ENCODE data around the gene TBC1D10A. TPM values are rescaled to one million over a fixed set of nuclear protein-coding genes. Genes with fewer than 3 reads are reported as not detected.

The TBC1D10A gene
- total and polyA plus RNA-seq, 11 donors = 4.3 to 10.1 (median 7.1) TPM

DNA sequence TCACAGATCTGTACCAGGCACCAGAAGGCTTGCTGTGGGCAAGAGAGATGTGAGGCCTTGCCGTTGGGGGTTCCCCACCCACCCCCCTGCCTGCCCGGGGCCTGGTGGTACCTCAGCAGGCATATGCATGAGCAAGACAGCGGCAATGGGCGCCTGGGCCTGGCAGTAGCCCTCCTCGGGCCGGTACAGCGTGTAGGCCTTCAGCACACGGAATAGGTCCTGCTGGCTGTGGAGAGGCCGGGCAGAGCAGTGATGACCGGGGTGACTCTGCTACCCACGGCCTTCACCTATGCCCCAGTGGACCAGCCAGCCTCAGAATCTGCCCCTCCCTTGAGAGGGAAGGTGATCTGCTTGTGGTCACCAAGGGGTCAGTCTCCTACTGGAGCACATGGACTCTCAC is 31.9 kb downstream of the TBC1D10A start:
- no peak for ATAC-seq
- 93 to 98% (median 95%) methylated on average over 4 to 11 of the region's 11 CpGs for WGBS, 4 donors
- Histone ChIP-seq H3K4me1 (peaks cover 12 to 47% (median 31%) of the 10 kb centered on the region in 12 donors), H3K36me3 (peaks cover 0 to 86% (median 64%) of the 10 kb centered on the region in 9 donors), H3K27me3 (no peaks in the 10 kb centered on the region), H3K4me3 (no peak overlapping the region), H3K27ac (no peak overlapping the region), H3K9me3 (no peaks in the 10 kb centered on the region)
- TF ChIP-seq CTCF (IDR thresholded peaks at IDR 0.05) (no peak), POLR2A (IDR thresholded peaks at IDR 0.05) (no peak)
- no peak for DNase-seq
- intact Hi-C loops (cut with DNase I) = loop anchor here in 2 of 10 donors (5.0 kb wide), 2 partner anchors 32 to 47 kb away; partner anchors contain the start of gene TBC1D10A (in 1 of the 2)

DNA sequence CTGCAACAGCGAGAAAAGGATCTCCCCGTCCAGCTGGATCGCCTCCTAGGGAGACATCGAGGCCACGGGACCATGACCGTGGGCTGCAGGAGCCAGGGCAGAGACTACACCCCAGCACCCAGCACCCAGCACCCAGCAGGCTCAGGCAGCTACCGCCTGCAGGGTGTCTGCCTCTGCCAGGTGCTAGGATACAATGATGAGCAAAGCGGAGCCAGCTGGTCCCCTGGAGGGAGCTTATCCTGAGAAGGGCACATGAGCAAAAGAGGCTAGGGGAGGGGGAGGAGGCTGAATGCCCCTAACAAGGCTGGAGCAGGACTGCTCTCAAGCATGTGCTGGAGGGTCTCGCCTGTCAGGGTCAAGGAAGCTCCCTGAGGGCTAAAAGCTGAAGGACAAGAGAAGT is 32.7 kb downstream of the TBC1D10A start:
- TF ChIP-seq POLR2A (IDR thresholded peaks at IDR 0.05) (no peak), CTCF (IDR thresholded peaks at IDR 0.05) (no peak)
- Histone ChIP-seq H3K9me3 (no peaks in the 10 kb centered on the region), H3K27ac (no peak overlapping the region), H3K4me1 (peaks cover 12 to 44% (median 32%) of the 10 kb centered on the region in 12 donors), H3K36me3 (peaks cover 0 to 78% (median 57%) of the 10 kb centered on the region in 9 donors), H3K4me3 (no peak overlapping the region), H3K27me3 (no peaks in the 10 kb centered on the region)
- ATAC-seq = no peak
- no peak for DNase-seq
- intact Hi-C loops (cut with DNase I) = loop anchor here in 2 of 10 donors (5.0 kb wide), 2 partner anchors 33 to 48 kb away; partner anchors contain the start of gene TBC1D10A (in 1 of the 2)
- WGBS, 4 donors = 92 to 98% (median 97%) methylated on average over 7 to 9 of the region's 9 CpGs

DNA sequence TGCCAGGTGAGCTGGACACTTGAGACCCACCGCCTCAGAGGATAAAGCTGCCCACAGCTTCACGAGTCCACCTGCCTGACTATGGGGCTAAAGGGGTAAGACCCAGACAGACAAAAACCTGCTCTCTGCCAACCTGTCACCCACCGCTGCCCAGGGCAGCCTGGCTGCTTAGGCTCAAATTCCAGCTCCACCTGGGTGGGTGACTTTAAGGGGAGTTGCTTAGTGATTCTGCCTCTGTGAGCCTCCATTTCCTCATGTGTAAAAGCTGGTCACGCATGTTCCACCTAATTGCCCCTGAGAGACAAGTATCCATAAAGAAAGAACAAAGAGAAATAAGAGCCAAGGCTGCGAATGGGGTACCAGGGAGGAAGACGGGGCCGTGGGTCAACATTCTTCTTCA is 33.7 kb downstream of the TBC1D10A start:
- Histone ChIP-seq H3K9me3 (no peaks in the 10 kb centered on the region), H3K27ac (peak overlapping the region in 2 of 12 donors; percentile 95 to 97), H3K4me1 (peaks cover 12 to 46% (median 34%) of the 10 kb centered on the region in 12 donors), H3K36me3 (peaks cover 0 to 68% (median 54%) of the 10 kb centered on the region in 9 donors), H3K4me3 (no peak overlapping the region), H3K27me3 (no peaks in the 10 kb centered on the region)
- intact Hi-C loops (cut with DNase I) = loop anchor here in 2 of 10 donors (5.0 kb wide), 2 partner anchors 34 to 49 kb away; partner anchors contain the start of gene TBC1D10A (in 1 of the 2)
- DNase-seq (no peak), ATAC-seq (no peak)
- TF ChIP-seq CTCF (IDR thresholded peaks at IDR 0.05) (no peak), POLR2A (IDR thresholded peaks at IDR 0.05) (no peak)
- 92 to 97% (median 93%) methylated on average over 7 of the region's 7 CpGs for WGBS, 4 donors

DNA sequence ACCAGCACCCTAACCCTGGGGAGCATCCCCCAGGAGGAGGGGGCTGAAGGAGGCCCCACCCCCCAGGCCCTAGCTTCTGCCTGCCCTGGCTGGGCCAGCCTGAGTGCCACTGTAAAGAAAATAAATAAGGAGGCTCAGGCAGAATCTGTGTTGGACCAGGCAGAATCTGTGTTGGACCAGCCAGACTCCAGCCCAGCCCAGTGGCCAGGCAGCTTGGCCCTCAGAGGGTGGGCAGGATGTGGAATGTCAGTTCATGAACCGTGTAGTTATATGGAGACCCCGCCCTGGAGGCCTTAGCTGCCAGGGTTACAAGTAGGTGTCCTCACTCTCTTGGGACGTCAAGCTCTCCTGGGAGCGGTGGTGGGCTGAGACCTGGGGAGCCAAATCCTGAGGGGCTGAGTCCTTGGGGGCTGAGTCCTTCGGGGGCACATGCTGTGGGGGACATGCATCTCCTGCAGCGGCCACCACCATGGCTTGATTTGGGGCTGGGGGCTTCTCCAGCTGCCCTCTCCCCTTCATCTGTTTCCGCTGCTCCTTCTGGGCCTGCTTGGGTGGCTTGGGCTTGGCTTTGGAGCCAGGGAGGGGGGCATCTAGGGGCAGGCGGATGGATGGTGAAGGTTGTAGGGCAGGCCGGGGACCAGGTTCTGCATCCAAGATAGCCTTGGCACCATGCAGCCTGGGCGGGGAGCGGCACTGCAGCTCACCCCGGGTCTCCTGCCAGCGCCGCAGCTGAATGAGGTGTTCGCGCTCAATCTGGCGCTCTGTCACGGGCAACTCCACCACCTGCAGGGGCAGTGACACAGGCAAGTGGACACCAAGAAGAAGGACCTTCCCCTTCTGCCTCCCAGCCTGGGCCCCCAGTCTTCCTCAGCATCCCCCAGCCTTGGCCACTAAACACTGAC is 34.4 kb downstream of the TBC1D10A start:
- H3K4me1 ChIP-seq = peaks cover 12 to 44% (median 37%) of the 10 kb centered on the region in 12 donors
- intact Hi-C loops (cut with DNase I) = loop anchor here in 2 of 10 donors (5.0 kb wide), 2 partner anchors 35 to 50 kb away; partner anchors contain the start of gene TBC1D10A (in 1 of the 2)
- 83 to 93% (median 91%) methylated on average over 12 to 18 of the region's 18 CpGs for WGBS, 4 donors
- no peak for ATAC-seq
- H3K27ac ChIP-seq = peak overlapping the region; percentile 84 to 98 (median 95)
- no peaks in the 10 kb centered on the region for H3K27me3 ChIP-seq
- TF ChIP-seq POLR2A (IDR thresholded peaks at IDR 0.05) (no peak), CTCF (IDR thresholded peaks at IDR 0.05) (no peak)
- no peaks in the 10 kb centered on the region for H3K9me3 ChIP-seq
- H3K36me3 ChIP-seq = peaks cover 0 to 61% (median 47%) of the 10 kb centered on the region in 9 donors
- DNase-seq = peak in 1 of 5 donors; percentile 15
- H3K4me3 ChIP-seq = no peak overlapping the region
